Measurements from ENCODE around the gene SUPT3H.

The SUPT3H gene

GRCh38 chr6:44935693-44936300 is 441.9 kb downstream of the SUPT3H start:
- no peak for DNase-seq (ENCODE audit: low read depth)
- no peak overlapping the region for H3K4me3 ChIP-seq (ENCODE audit: low read depth, low read length)
- TF ChIP-seq CTCF (IDR thresholded peaks at IDR 0.05; ENCODE audit: control insufficient read depth, extremely low read depth, insufficient read depth) = no peak

GRCh38 chr6:44933108-44933507 is 444.6 kb downstream of the SUPT3H start:
- H3K4me3 ChIP-seq (ENCODE audit: low read depth, low read length) = no peak overlapping the region
- no peak for DNase-seq (ENCODE audit: low read depth)
- TF ChIP-seq CTCF (IDR thresholded peaks at IDR 0.05; ENCODE audit: control insufficient read depth, extremely low read depth, insufficient read depth) = no peak

GRCh38 chr6:44932651-44933091 is 445.1 kb downstream of the SUPT3H start:
- no peak overlapping the region for H3K4me3 ChIP-seq (ENCODE audit: low read depth, low read length)
- no peak for TF ChIP-seq CTCF (IDR thresholded peaks at IDR 0.05; ENCODE audit: control insufficient read depth, extremely low read depth, insufficient read depth)
- no peak for DNase-seq (ENCODE audit: low read depth)

GRCh38 chr6:44931385-44931784 is 446.3 kb downstream of the SUPT3H start:
- no peak for DNase-seq (ENCODE audit: low read depth)
- TF ChIP-seq CTCF (IDR thresholded peaks at IDR 0.05; ENCODE audit: control insufficient read depth, extremely low read depth, insufficient read depth) = no peak
- H3K4me3 ChIP-seq (ENCODE audit: low read depth, low read length) = no peak overlapping the region

- no peak overlapping the region for H3K4me3 ChIP-seq (ENCODE audit: low read depth, low read length)
- no peak for DNase-seq (ENCODE audit: low read depth)
- no peak for TF ChIP-seq CTCF (IDR thresholded peaks at IDR 0.05; ENCODE audit: control insufficient read depth, extremely low read depth, insufficient read depth)
Measured at GRCh38 chr6:44926556-44926955, 451.2 kb downstream of the SUPT3H start.

GRCh38 chr6:44925100-44925739 is 452.5 kb downstream of the SUPT3H start:
- no peak for TF ChIP-seq CTCF (IDR thresholded peaks at IDR 0.05; ENCODE audit: control insufficient read depth, extremely low read depth, insufficient read depth)
- no peak overlapping the region for H3K4me3 ChIP-seq (ENCODE audit: low read depth, low read length)
- DNase-seq (ENCODE audit: low read depth) = no peak

- H3K4me3 ChIP-seq (ENCODE audit: low read depth, low read length) = no peak overlapping the region
- no peak for TF ChIP-seq CTCF (IDR thresholded peaks at IDR 0.05; ENCODE audit: control insufficient read depth, extremely low read depth, insufficient read depth)
- DNase-seq (ENCODE audit: low read depth) = no peak
Measured at GRCh38 chr6:44923444-44923843, 454.3 kb downstream of the SUPT3H start.
